Peyer's patch (tissue), 4 donors: Measurements from ENCODE around the gene SPAAR.

Experiments
- POLR2A ChIP-seq, 2 donors: fragments of 450-650 bp; IDR thresholded peaks; one replicate each; pipeline ENCODE4 v1.5.1; 2017; ENCODE audit warnings: antibody characterized with exemption in 2 of 2, mild to moderate bottlenecking in 2 of 2, moderate library complexity in 2 of 2
- TF ChIP-seq, protein P1 (sequence below), 6 experiments: fragments of 450-650 bp in 4 of 6; fragments of 200-600 bp in 2 of 6; sonication (generic) in 1 of 6; IDR thresholded peaks; one replicate each; pipeline ENCODE4 v1.5.1; 2017 to 2019; ENCODE audit warnings: antibody characterized with exemption in 6 of 6, mild to moderate bottlenecking in 3 of 6, moderate library complexity in 1 of 6

GRCh38 chr9:35910613-35911359 lies 1.5 kb downstream of the SPAAR start:
- TF ChIP-seq, protein P1, sequence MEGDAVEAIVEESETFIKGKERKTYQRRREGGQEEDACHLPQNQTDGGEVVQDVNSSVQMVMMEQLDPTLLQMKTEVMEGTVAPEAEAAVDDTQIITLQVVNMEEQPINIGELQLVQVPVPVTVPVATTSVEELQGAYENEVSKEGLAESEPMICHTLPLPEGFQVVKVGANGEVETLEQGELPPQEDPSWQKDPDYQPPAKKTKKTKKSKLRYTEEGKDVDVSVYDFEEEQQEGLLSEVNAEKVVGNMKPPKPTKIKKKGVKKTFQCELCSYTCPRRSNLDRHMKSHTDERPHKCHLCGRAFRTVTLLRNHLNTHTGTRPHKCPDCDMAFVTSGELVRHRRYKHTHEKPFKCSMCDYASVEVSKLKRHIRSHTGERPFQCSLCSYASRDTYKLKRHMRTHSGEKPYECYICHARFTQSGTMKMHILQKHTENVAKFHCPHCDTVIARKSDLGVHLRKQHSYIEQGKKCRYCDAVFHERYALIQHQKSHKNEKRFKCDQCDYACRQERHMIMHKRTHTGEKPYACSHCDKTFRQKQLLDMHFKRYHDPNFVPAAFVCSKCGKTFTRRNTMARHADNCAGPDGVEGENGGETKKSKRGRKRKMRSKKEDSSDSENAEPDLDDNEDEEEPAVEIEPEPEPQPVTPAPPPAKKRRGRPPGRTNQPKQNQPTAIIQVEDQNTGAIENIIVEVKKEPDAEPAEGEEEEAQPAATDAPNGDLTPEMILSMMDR (IDR thresholded peaks at IDR 0.05), result peak in 5 of 6 experiments; percentile 30 to 83 (median 79)
- TF ChIP-seq POLR2A (IDR thresholded peaks at IDR 0.05), result peak in 1 of 2 donors; percentile 7
